HepG2 (cell line): ENCODE measurements around the gene ARHGAP10. TPM values are rescaled to one million over a fixed set of nuclear protein-coding genes. Genes with fewer than 3 reads are reported as not detected.

ENCODE experiments used
- JUNB ChIP-seq: sonication (generic); formaldehyde crosslinking; IDR thresholded peaks from 2 replicates; pipeline ENCODE4 v1.8.0; 2022; ENCODE audit warnings: missing genetic modification reagents, mild to moderate bottlenecking, borderline replicate concordance
- NR1H2 ChIP-seq: sonication (generic); formaldehyde crosslinking; IDR thresholded peaks from 2 replicates; pipeline ENCODE4 v1.8.1; 2022; ENCODE audit warnings: low read depth, missing genetic modification reagents, borderline replicate concordance
- TOPORS ChIP-seq: sonication (generic); formaldehyde crosslinking; IDR thresholded peaks from 2 replicates; pipeline ENCODE4 v1.8.0; 2023; ENCODE audit warnings: mild to moderate bottlenecking, missing genetic modification reagents
- polyA plus RNA-seq, 8 experiments: library from polyadenylated mRNA; depleted of rRNA in 3 of 8; stranded (reverse) in 7 of 8; unstranded in 1 of 8; fragments of >200 nt; fragmentation: Illumina TruSeq in 4 of 8; extraction: Trizol in 4 of 8; gene quantifications; 2 replicates each; pipeline versions ENCODE4 v1.2.1 to v1.2.3, GENCODE V29; 2011 to 2016; ENCODE audit warnings: low read depth in 4 of 8, missing spikeins in 1 of 8, mixed read lengths in 1 of 8; ENCODE audit not compliant: insufficient read depth in 1 of 8
- total RNA-seq, 5 experiments: library from RNA; depleted of rRNA; stranded (reverse); fragments of >200 nt; fragmentation: Illumina TruSeq; extraction: Trizol; gene quantifications; 2 replicates each; pipeline ENCODE4 v1.2.3, GENCODE V29; 2016; ENCODE audit warnings: low read depth in 1 of 5
- TF ChIP-seq, protein P1 (sequence below): sonication (generic); formaldehyde crosslinking; IDR thresholded peaks from 2 replicates; pipeline ENCODE4 v1.4.0; 2020; ENCODE audit warnings: missing genetic modification reagents
- TF ChIP-seq, protein P2 (sequence below): sonication (generic); formaldehyde crosslinking; IDR thresholded peaks from 2 replicates; pipeline ENCODE4 v1.5.1; 2020; ENCODE audit warnings: mild to moderate bottlenecking, missing genetic modification reagents, moderate library complexity
- TF ChIP-seq, protein P3 (sequence below): sonication (generic); formaldehyde crosslinking; IDR thresholded peaks from 2 replicates; pipeline ENCODE4 v1.4.0; 2020; ENCODE audit warnings: low read depth, mild to moderate bottlenecking, missing genetic modification reagents

Gene ARHGAP10
- total and polyA plus RNA-seq, 2 of the 13 experiments (the other 11 are each of a cell fraction or from before 2014, with no cell fraction given), result 0.45 to 1.6 TPM

DNA sequence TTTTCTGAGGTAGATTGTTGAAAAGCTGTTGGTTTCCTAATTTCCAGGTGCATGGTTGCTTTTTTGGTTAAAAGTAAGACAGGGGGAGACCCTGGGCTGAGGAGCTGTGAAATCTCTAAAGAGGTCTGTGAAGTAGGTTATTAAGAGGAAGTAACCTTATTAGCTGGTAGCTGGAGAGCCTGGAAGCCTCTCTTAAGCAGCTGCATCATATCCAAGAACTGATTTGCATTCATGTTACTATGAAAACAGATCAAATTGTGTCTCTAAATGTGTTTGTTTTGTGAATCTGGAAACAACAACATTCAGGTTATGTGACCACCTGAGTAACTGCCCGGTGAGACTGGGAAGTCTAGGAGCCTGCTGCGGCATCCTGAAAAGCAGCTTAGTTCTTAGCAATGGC is 54.1 kb downstream of the ARHGAP10 start (continued):
- TF ChIP-seq, protein P1, sequence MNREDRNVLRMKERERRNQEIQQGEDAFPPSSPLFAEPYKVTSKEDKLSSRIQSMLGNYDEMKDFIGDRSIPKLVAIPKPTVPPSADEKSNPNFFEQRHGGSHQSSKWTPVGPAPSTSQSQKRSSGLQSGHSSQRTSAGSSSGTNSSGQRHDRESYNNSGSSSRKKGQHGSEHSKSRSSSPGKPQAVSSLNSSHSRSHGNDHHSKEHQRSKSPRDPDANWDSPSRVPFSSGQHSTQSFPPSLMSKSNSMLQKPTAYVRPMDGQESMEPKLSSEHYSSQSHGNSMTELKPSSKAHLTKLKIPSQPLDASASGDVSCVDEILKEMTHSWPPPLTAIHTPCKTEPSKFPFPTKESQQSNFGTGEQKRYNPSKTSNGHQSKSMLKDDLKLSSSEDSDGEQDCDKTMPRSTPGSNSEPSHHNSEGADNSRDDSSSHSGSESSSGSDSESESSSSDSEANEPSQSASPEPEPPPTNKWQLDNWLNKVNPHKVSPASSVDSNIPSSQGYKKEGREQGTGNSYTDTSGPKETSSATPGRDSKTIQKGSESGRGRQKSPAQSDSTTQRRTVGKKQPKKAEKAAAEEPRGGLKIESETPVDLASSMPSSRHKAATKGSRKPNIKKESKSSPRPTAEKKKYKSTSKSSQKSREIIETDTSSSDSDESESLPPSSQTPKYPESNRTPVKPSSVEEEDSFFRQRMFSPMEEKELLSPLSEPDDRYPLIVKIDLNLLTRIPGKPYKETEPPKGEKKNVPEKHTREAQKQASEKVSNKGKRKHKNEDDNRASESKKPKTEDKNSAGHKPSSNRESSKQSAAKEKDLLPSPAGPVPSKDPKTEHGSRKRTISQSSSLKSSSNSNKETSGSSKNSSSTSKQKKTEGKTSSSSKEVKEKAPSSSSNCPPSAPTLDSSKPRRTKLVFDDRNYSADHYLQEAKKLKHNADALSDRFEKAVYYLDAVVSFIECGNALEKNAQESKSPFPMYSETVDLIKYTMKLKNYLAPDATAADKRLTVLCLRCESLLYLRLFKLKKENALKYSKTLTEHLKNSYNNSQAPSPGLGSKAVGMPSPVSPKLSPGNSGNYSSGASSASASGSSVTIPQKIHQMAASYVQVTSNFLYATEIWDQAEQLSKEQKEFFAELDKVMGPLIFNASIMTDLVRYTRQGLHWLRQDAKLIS (CRISPR knock-in tag), result no peak
- TF ChIP-seq, protein P2, sequence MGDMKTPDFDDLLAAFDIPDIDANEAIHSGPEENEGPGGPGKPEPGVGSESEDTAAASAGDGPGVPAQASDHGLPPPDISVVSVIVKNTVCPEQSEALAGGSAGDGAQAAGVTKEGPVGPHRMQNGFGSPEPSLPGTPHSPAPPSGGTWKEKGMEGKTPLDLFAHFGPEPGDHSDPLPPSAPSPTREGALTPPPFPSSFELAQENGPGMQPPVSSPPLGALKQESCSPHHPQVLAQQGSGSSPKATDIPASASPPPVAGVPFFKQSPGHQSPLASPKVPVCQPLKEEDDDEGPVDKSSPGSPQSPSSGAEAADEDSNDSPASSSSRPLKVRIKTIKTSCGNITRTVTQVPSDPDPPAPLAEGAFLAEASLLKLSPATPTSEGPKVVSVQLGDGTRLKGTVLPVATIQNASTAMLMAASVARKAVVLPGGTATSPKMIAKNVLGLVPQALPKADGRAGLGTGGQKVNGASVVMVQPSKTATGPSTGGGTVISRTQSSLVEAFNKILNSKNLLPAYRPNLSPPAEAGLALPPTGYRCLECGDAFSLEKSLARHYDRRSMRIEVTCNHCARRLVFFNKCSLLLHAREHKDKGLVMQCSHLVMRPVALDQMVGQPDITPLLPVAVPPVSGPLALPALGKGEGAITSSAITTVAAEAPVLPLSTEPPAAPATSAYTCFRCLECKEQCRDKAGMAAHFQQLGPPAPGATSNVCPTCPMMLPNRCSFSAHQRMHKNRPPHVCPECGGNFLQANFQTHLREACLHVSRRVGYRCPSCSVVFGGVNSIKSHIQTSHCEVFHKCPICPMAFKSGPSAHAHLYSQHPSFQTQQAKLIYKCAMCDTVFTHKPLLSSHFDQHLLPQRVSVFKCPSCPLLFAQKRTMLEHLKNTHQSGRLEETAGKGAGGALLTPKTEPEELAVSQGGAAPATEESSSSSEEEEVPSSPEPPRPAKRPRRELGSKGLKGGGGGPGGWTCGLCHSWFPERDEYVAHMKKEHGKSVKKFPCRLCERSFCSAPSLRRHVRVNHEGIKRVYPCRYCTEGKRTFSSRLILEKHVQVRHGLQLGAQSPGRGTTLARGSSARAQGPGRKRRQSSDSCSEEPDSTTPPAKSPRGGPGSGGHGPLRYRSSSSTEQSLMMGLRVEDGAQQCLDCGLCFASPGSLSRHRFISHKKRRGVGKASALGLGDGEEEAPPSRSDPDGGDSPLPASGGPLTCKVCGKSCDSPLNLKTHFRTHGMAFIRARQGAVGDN (CRISPR knock-in tag), result no peak
- TF ChIP-seq NR1H2 (CRISPR knock-in tag), result no peak
- TF ChIP-seq, protein P3, sequence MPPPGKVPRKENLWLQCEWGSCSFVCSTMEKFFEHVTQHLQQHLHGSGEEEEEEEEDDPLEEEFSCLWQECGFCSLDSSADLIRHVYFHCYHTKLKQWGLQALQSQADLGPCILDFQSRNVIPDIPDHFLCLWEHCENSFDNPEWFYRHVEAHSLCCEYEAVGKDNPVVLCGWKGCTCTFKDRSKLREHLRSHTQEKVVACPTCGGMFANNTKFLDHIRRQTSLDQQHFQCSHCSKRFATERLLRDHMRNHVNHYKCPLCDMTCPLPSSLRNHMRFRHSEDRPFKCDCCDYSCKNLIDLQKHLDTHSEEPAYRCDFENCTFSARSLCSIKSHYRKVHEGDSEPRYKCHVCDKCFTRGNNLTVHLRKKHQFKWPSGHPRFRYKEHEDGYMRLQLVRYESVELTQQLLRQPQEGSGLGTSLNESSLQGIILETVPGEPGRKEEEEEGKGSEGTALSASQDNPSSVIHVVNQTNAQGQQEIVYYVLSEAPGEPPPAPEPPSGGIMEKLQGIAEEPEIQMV (CRISPR knock-in tag), result no peak
- TF ChIP-seq TOPORS (CRISPR knock-in tag), result no peak
- no peak for TF ChIP-seq JUNB (CRISPR knock-in tag)
